Renal pelvis (tissue), 4 donors: ENCODE data around the gene CSMD2. TPM values are rescaled to one million over a fixed set of nuclear protein-coding genes. Genes with fewer than 3 reads are reported as not detected.

Experiments used
- DNase-seq: peaks from one replicate; pipeline ENCODE4 v3.0.0-alpha.2; 2013
- polyA plus RNA-seq, 3 donors: library from polyadenylated mRNA; unstranded; fragments of 120-200 nt; gene quantifications; one replicate each; pipeline ENCODE4 v1.2.1, GENCODE V29; 2013; ENCODE audit not compliant: insufficient read length in 3 of 3

CSMD2 gene
- polyA plus RNA-seq, 3 donors, result 0.87 to 1.3 (median 1.0) TPM

GRCh38 chr1:33864460-33865389, 300.3 kb downstream of the CSMD2 start:
- no peak for DNase-seq

GRCh38 chr1:33863779-33864178, 301.3 kb downstream of the CSMD2 start, which contains the start of gene HMGB4:
Gene HMGB4, plus strand, starts transcription at chr1:33864079. Its CDS starts 113 bp downstream, at chr1:33864192.
- DNase-seq, result no peak

- no peak for DNase-seq
These were observed 304.4 kb downstream of the CSMD2 start for GRCh38 chr1:33860671-33861070.

- DNase-seq, result no peak
These were observed 310.9 kb downstream of the CSMD2 start for GRCh38 chr1:33854091-33854490.

GRCh38 chr1:33853431-33853830, 311.6 kb downstream of the CSMD2 start:
- no peak for DNase-seq

- DNase-seq, result no peak
These were observed 312.3 kb downstream of the CSMD2 start for GRCh38 chr1:33852711-33853110.

- DNase-seq, result no peak
These were observed 314.5 kb downstream of the CSMD2 start for GRCh38 chr1:33850481-33850880.

- no peak for DNase-seq
These were observed 315.8 kb downstream of the CSMD2 start for GRCh38 chr1:33849211-33849610.

GRCh38 chr1:33848205-33848937, 316.7 kb downstream of the CSMD2 start:
- DNase-seq, result no peak

GRCh38 chr1:33846861-33847260, 318.2 kb downstream of the CSMD2 start:
- DNase-seq, result no peak

GRCh38 chr1:33844166-33844565, 320.9 kb downstream of the CSMD2 start:
- DNase-seq, result no peak

GRCh38 chr1:33842348-33842747, 322.7 kb downstream of the CSMD2 start:
- DNase-seq, result no peak

GRCh38 chr1:33841494-33841893, 323.5 kb downstream of the CSMD2 start:
- DNase-seq, result no peak

- no peak for DNase-seq
These were observed 327.4 kb downstream of the CSMD2 start for GRCh38 chr1:33837635-33838034.

GRCh38 chr1:33836911-33837310, 328.1 kb downstream of the CSMD2 start:
- no peak for DNase-seq

GRCh38 chr1:33828654-33829053, 336.4 kb downstream of the CSMD2 start:
- DNase-seq, result no peak

- DNase-seq, result no peak
These were observed 337.0 kb downstream of the CSMD2 start for GRCh38 chr1:33828059-33828458.

- no peak for DNase-seq
These were observed 338.3 kb downstream of the CSMD2 start for GRCh38 chr1:33826711-33827110.

- no peak for DNase-seq
These were observed 338.7 kb downstream of the CSMD2 start for GRCh38 chr1:33826311-33826710.

GRCh38 chr1:33825506-33825905, 339.5 kb downstream of the CSMD2 start:
- DNase-seq, result no peak

GRCh38 chr1:33824971-33825370, 340.1 kb downstream of the CSMD2 start:
- no peak for DNase-seq

- no peak for DNase-seq
These were observed 340.7 kb downstream of the CSMD2 start for GRCh38 chr1:33824321-33824720.

GRCh38 chr1:33823830-33824229, 341.2 kb downstream of the CSMD2 start:
- no peak for DNase-seq
